ENCODE results near the gene DPP10.
A peak's percentile ranks its signal among the peaks of the same experiment; 100 is the strongest.

Gene DPP10

DNA sequence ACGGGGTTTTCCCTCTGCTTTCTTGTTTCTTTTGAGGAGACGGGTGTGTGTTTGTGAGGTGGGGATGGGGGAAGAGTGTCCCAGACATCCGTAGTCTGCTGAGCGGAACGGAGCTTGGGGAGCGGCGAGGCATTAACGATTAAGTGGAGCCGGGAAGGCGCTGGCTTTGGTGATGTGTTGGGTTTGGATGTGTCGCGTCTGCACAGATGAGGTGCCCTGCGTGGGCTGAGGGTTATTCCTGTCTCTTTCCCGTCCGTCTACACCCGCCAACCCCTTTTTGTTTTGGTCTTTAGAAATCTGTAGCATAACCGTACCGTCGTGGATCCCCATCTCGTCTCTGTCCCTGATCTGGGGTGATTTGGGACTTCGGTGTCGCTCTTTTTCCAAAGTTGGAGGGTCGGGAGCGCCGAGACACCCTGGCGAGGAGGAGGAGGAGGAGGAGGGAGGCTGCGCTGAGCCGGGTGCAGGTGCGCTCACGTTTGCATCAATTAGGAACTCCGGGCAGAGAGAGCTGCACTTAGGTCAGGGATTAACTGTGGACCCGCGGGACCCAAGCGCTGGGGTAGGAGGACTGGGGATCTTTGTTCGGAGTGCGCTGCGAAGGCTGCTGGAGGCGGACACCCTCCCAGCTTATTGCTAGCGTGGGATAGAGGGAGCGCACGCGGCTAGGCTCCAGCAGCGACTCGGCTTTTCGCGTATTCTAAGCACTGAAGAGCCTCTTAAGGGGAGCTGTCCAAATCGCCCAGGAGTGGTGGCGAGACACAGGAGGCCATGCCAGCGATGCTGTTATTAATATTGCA is 720.3 kb downstream of the DPP10 start:
- Histone ChIP-seq H3K27me3 (ENCODE audit: insufficient read depth, low read length) (no peaks in the 10 kb centered on the region), H3K4me2 (ENCODE audit: low read length) (no peak overlapping the region), H4K20me1 (ENCODE audit: insufficient read depth, low read length) (no peaks in the 10 kb centered on the region), H3K9ac (ENCODE audit: low read length) (no peak overlapping the region), H3K79me2 (ENCODE audit: insufficient read depth, low read length) (no peaks in the 10 kb centered on the region), H3K36me3 (ENCODE audit: insufficient read depth, low read length) (no peaks in the 10 kb centered on the region), H3K4me3 (ENCODE audit: low read depth, low read length, poor library complexity, severe bottlenecking) (no peak overlapping the region), H3K9me3 (ENCODE audit: low read length) (no peaks in the 10 kb centered on the region), H3K9me2 (ENCODE audit: low read depth, low read length) (no peaks in the 10 kb centered on the region), H2AFZ (ENCODE audit: low read length) (no peak overlapping the region), H3F3A (ENCODE audit: insufficient read depth, low read length) (no peaks in the 10 kb centered on the region), H3K4me1 (ENCODE audit: insufficient read depth, low read length, severe bottlenecking) (no peaks in the 10 kb centered on the region), H3K27ac (ENCODE audit: low read depth, low read length, poor library complexity, severe bottlenecking) (no peak overlapping the region)
- TF ChIP-seq CTCF (IDR thresholded peaks at IDR 0.05; ENCODE audit: low read length): no peak
- no peak for TF ChIP-seq EZH2 (IDR thresholded peaks at IDR 0.05; ENCODE audit: borderline replicate concordance, low read length)

DNA sequence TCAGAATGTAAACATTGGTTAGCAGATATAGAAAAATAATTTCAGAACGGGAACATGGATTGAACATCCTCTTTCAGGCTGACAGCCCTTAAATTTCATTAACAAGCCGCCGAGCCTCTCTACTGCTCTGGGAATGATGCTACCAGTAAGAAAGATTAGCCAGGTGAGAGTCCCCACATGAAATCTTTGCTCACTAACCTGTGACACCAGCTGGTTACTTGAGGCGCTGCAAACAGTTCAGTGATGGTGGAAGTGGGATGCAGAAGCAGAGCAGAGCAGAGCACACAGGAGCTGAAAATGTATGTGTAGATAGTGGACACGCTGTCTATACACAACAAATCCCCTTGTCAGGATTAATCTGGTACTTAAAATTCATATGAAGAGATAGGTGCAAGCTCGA is 721.1 kb downstream of the DPP10 start:
- H3K27ac ChIP-seq (ENCODE audit: low read depth, low read length, poor library complexity, severe bottlenecking): no peak overlapping the region

GRCh38 chr2:115165529-115166109 is 723.2 kb downstream of the DPP10 start:
- no peaks in the 10 kb centered on the region for H3F3A ChIP-seq (ENCODE audit: insufficient read depth, low read length)
- H3K9me3 ChIP-seq (ENCODE audit: low read length): no peaks in the 10 kb centered on the region
- H3K9me2 ChIP-seq (ENCODE audit: low read depth, low read length): no peaks in the 10 kb centered on the region
- no peaks in the 10 kb centered on the region for H4K20me1 ChIP-seq (ENCODE audit: insufficient read depth, low read length)
- no peak overlapping the region for H3K4me2 ChIP-seq (ENCODE audit: low read length)
- H3K4me3 ChIP-seq (ENCODE audit: low read depth, low read length, poor library complexity, severe bottlenecking): no peak overlapping the region
- no peaks in the 10 kb centered on the region for H3K27me3 ChIP-seq (ENCODE audit: insufficient read depth, low read length)
- no peak overlapping the region for H3K27ac ChIP-seq (ENCODE audit: low read depth, low read length, poor library complexity, severe bottlenecking)
- no peaks in the 10 kb centered on the region for H3K36me3 ChIP-seq (ENCODE audit: insufficient read depth, low read length)
- H3K4me1 ChIP-seq (ENCODE audit: insufficient read depth, low read length, severe bottlenecking): no peaks in the 10 kb centered on the region
- TF ChIP-seq EZH2 (IDR thresholded peaks at IDR 0.05; ENCODE audit: borderline replicate concordance, low read length) (no peak), CTCF (IDR thresholded peaks at IDR 0.05; ENCODE audit: low read length) (peak; percentile 60)
- no peak overlapping the region for H2AFZ ChIP-seq (ENCODE audit: low read length)
- H3K79me2 ChIP-seq (ENCODE audit: insufficient read depth, low read length): no peaks in the 10 kb centered on the region
- H3K9ac ChIP-seq (ENCODE audit: low read length): no peak overlapping the region

More for the DNA sequence above, 721.1 kb downstream of the DPP10 start:
- no peak overlapping the region for H2AFZ ChIP-seq (ENCODE audit: low read length)
- H3K36me3 ChIP-seq (ENCODE audit: insufficient read depth, low read length): no peaks in the 10 kb centered on the region
- no peaks in the 10 kb centered on the region for H3K27me3 ChIP-seq (ENCODE audit: insufficient read depth, low read length)
- H3K4me3 ChIP-seq (ENCODE audit: low read depth, low read length, poor library complexity, severe bottlenecking): no peak overlapping the region
- H3K4me2 ChIP-seq (ENCODE audit: low read length): no peak overlapping the region
- TF ChIP-seq EZH2 (IDR thresholded peaks at IDR 0.05; ENCODE audit: borderline replicate concordance, low read length): no peak
- no peak for TF ChIP-seq CTCF (IDR thresholded peaks at IDR 0.05; ENCODE audit: low read length)
- no peaks in the 10 kb centered on the region for H3K4me1 ChIP-seq (ENCODE audit: insufficient read depth, low read length, severe bottlenecking)
- no peaks in the 10 kb centered on the region for H4K20me1 ChIP-seq (ENCODE audit: insufficient read depth, low read length)
- H3K9me3 ChIP-seq (ENCODE audit: low read length): no peaks in the 10 kb centered on the region
- H3K9ac ChIP-seq (ENCODE audit: low read length): no peak overlapping the region
- H3F3A ChIP-seq (ENCODE audit: insufficient read depth, low read length): no peaks in the 10 kb centered on the region
- no peaks in the 10 kb centered on the region for H3K9me2 ChIP-seq (ENCODE audit: low read depth, low read length)
- H3K79me2 ChIP-seq (ENCODE audit: insufficient read depth, low read length): no peaks in the 10 kb centered on the region

Data from OCI-LY1 (cell line).